Measurements from ENCODE around the gene ADAMTSL3.
"Not testable (repeated sequence)": the region's sequence is repeated elsewhere in the genome, so short reads cannot be mapped to it uniquely, and the experiment has no call there.

The ADAMTSL3 gene

GRCh38 chr15:84082739-84083138, 428.8 kb downstream of the ADAMTSL3 start:
- Histone ChIP-seq H3K9me3 (ENCODE audit: insufficient read depth, low read depth, low read length) (no peaks in the 10 kb centered on the region), H3F3A (ENCODE audit: low read depth) (no peaks in the 10 kb centered on the region), H4K20me1 (ENCODE audit: insufficient read depth, low read length, poor library complexity, severe bottlenecking) (no peaks in the 10 kb centered on the region), H3K36me3 (ENCODE audit: insufficient read depth, low read length) (no peaks in the 10 kb centered on the region), H3K4me3 (ENCODE audit: low read length, poor library complexity, severe bottlenecking) (no peak overlapping the region), H2AFZ (ENCODE audit: low read length) (no peak overlapping the region), H3K4me2 (ENCODE audit: low read depth, low read length, poor library complexity, severe bottlenecking) (no peak overlapping the region), H3K9ac (ENCODE audit: low read depth, low read length, poor library complexity, severe bottlenecking) (no peak overlapping the region), H3K27me3 (ENCODE audit: insufficient read depth, low read length, poor library complexity, severe bottlenecking) (no peaks in the 10 kb centered on the region), H3K4me1 (ENCODE audit: insufficient read depth, low read length, poor library complexity, severe bottlenecking) (no peaks in the 10 kb centered on the region), H3K9me2 (replicated peaks; ENCODE audit: low read depth, low read length) (no peaks in the 10 kb centered on the region), H3K79me2 (ENCODE audit: insufficient read depth, low read length) (no peaks in the 10 kb centered on the region)
- TF ChIP-seq EZH2phosphoT487 (IDR thresholded peaks at IDR 0.05; ENCODE audit: borderline replicate concordance) (no peak), CTCF (conservative IDR thresholded peaks at IDR 0.05; ENCODE audit: low read length) (no peak)

GRCh38 chr15:84086071-84086470, 432.1 kb downstream of the ADAMTSL3 start:
- not testable (repeated sequence) for H3K4me2 ChIP-seq (ENCODE audit: low read depth, low read length, poor library complexity, severe bottlenecking); H4K20me1 ChIP-seq (ENCODE audit: insufficient read depth, low read length, poor library complexity, severe bottlenecking); H3K79me2 ChIP-seq (ENCODE audit: insufficient read depth, low read length); H2AFZ ChIP-seq (ENCODE audit: low read length); H3K9ac ChIP-seq (ENCODE audit: low read depth, low read length, poor library complexity, severe bottlenecking); H3K27me3 ChIP-seq (ENCODE audit: insufficient read depth, low read length, poor library complexity, severe bottlenecking); H3K36me3 ChIP-seq (ENCODE audit: insufficient read depth, low read length); H3K9me2 ChIP-seq (replicated peaks; ENCODE audit: low read depth, low read length); H3K4me3 ChIP-seq (ENCODE audit: low read length, poor library complexity, severe bottlenecking); H3F3A ChIP-seq (ENCODE audit: low read depth); H3K9me3 ChIP-seq (ENCODE audit: insufficient read depth, low read depth, low read length); H3K4me1 ChIP-seq (ENCODE audit: insufficient read depth, low read length, poor library complexity, severe bottlenecking)
